CD8-positive, alpha-beta memory T cell (primary cell): ENCODE results near the gene GNPTAB. TPM values are rescaled to one million over a fixed set of nuclear protein-coding genes. Genes with fewer than 3 reads are reported as not detected.

ENCODE experiments used
- CTCF ChIA-PET: fragments of 350-600 bp; sonication (Branson Sonifier 250); formaldehyde crosslinking; loops from one replicate; lab custom pipeline; 2021; ENCODE audit warnings: antibody characterized with exemption; lab: Charles Lee
- POLR2A ChIA-PET: fragments of 350-600 bp; sonication (Branson Sonifier 250); formaldehyde crosslinking; loops from one replicate; lab custom pipeline; 2021; ENCODE audit warnings: antibody characterized with exemption; lab: Charles Lee
- DNase-seq, 5 donors: peaks; one replicate each; pipeline versions ENCODE4 v3.0.0 to v3.0.0-alpha.2; 2020 to 2022; ENCODE audit warnings: mixed read lengths in 1 of 5
- H3K27ac ChIP-seq: one replicate; pipeline ENCODE4 v1.7.0; 2013; ENCODE audit warnings: low read depth, mild to moderate bottlenecking, low read length, moderate library complexity
- H3K27me3 ChIP-seq: 2 replicates; pipeline ENCODE4 v1.7.0; 2013; ENCODE audit warnings: low read length, mild to moderate bottlenecking; ENCODE audit not compliant: insufficient read depth, poor library complexity, severe bottlenecking
- H3K36me3 ChIP-seq: 2 replicates; pipeline ENCODE4 v1.7.0; 2013; ENCODE audit warnings: mild to moderate bottlenecking, low read length, moderate library complexity; ENCODE audit not compliant: insufficient read depth
- H3K4me1 ChIP-seq: 2 replicates; pipeline ENCODE4 v1.7.0; 2013; ENCODE audit warnings: mild to moderate bottlenecking, low read length, moderate library complexity; ENCODE audit not compliant: insufficient read depth
- H3K4me3 ChIP-seq: 2 replicates; pipeline ENCODE4 v1.7.0; 2013; ENCODE audit warnings: mild to moderate bottlenecking, low read length
- H3K9me3 ChIP-seq: 2 replicates; pipeline ENCODE4 v1.7.0; 2013; ENCODE audit warnings: mild to moderate bottlenecking, low read length
- H3K27ac Mint-ChIP-seq, 8 donors: one replicate each; pipeline ENCODE4 v1.8.0; 2020 to 2021; ENCODE audit warnings: mixed read lengths in 8 of 8, mild to moderate bottlenecking in 6 of 8, inconsistent platforms in 3 of 8, moderate library complexity in 3 of 8
- H3K27me3 Mint-ChIP-seq, 2 donors: one replicate each; pipeline ENCODE4 v1.8.0; 2020 to 2021; ENCODE audit warnings: mixed read lengths in 2 of 2, mild to moderate bottlenecking in 1 of 2, moderate library complexity in 1 of 2
- H3K36me3 Mint-ChIP-seq, 3 donors: one replicate each; pipeline ENCODE4 v1.8.0; 2020 to 2021; ENCODE audit warnings: mixed read lengths in 3 of 3, inconsistent platforms in 1 of 3, mild to moderate bottlenecking in 1 of 3
- H3K4me1 Mint-ChIP-seq, 3 donors: one replicate each; pipeline ENCODE4 v1.8.0; 2020 to 2021; ENCODE audit warnings: mixed read lengths in 3 of 3, inconsistent platforms in 1 of 3, mild to moderate bottlenecking in 1 of 3
- H3K4me3 Mint-ChIP-seq, 7 donors: one replicate each; pipeline ENCODE4 v1.8.0; 2020 to 2021; ENCODE audit warnings: mixed read lengths in 7 of 7, mild to moderate bottlenecking in 6 of 7, moderate library complexity in 4 of 7, inconsistent platforms in 2 of 7
- H3K9me3 Mint-ChIP-seq, 5 donors: one replicate each; pipeline ENCODE4 v1.8.0; 2020 to 2022; ENCODE audit warnings: mixed read lengths in 5 of 5, mild to moderate bottlenecking in 3 of 5, moderate library complexity in 2 of 5, inconsistent platforms in 1 of 5
- polyA plus RNA-seq: library from polyadenylated mRNA; unstranded; fragments of 300-500 nt; fragmentation: Illumina TruSeq; gene quantifications from one replicate; pipeline ENCODE4 v1.2.3, GENCODE V29; 2021
- total RNA-seq, 2 experiments: library from RNA; stranded (reverse); gene quantifications; one replicate each; pipeline ENCODE4 v1.2.3, GENCODE V29; 2021

GNPTAB gene
- total and polyA plus RNA-seq, 3 experiments from 2014 or later, result 49.7 to 64.7 (median 62.1) TPM

DNA sequence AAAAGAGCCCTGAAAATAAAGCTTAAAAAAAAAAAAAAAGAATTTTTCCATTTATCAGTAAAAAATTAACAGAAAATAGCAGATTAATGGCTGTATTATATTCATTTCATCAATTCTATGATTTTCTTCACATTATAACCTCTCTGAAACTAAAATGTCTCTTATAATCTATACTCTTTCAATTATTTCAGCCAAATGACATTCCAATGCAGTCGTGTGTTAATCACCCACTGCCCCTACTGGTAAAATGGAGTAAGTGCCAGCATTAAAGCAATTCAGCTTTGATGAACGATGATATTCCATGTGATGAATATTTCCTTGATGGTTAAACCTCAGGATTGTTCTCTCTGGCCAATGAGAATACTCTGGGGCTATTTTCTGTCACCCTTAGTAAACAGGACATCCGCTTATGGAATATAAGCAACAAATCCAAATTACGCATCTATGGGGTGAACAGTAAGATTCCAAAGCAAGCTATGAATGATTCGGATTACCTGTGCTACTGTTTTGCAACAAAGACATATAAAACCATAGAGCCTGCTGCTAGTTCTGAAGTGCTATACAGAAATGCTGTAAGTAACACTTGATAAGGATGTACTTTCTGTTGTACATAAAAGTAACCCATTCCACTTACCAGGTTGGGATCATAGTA is 71.2 kb downstream of the GNPTAB start:
- H3K4me3 Mint-ChIP-seq, result no peak overlapping the region
- Histone ChIP-seq H3K27me3 (no peaks in the 10 kb centered on the region), H3K27ac (no peak overlapping the region), H3K36me3 (peaks cover 14% of the 10 kb centered on the region), H3K4me3 (no peak overlapping the region), H3K4me1 (no peaks in the 10 kb centered on the region), H3K9me3 (no peaks in the 10 kb centered on the region)
- peak in 2 of 5 donors; percentile 17 to 22 for DNase-seq
- no peak overlapping the region for H3K27ac Mint-ChIP-seq
- ChIA-PET CTCF (interaction anchor here (0.7 to 3.1 kb wide), 14 partner anchors 10 to 348 kb away, joined by 3 to 13 read pairs (median 4); partner anchors contain the start of gene GNPTAB), POLR2A (interaction anchor here (0.6 to 0.8 kb wide), 5 partner anchors 12 to 422 kb away, joined by 3 to 6 read pairs (median 3); no protein-coding TSS in a partner anchor)
- H3K27me3 Mint-ChIP-seq, result no peaks in the 10 kb centered on the region
- peaks cover 0 to 5% (median 0%) of the 10 kb centered on the region in 3 donors for H3K4me1 Mint-ChIP-seq
- H3K9me3 Mint-ChIP-seq, result no peaks in the 10 kb centered on the region
- H3K36me3 Mint-ChIP-seq, result peaks cover 8 to 71% (median 20%) of the 10 kb centered on the region in 3 donors

DNA sequence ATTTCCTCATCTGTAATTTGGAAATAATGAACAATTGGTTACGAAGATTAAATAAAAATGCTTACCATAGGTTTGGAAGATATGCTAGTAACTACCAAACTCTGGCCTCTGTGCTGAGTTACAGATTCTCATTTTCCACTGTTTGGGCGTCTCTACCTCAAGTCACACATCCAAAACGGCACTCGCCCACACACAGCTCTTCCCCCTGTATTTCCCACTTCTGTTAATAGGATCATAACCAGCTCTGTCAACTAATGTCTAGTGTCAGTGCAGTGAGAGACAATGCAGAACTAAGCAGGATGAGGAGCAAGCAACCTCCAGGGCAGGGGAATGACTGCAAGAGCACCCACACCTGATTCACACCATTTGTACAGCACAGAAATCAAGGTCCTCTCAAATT is 80.6 kb downstream of the GNPTAB start:
- Mint-ChIP-seq H3K36me3 (peaks cover 5 to 85% (median 29%) of the 10 kb centered on the region in 3 donors), H3K4me1 (no peaks in the 10 kb centered on the region), H3K4me3 (no peak overlapping the region), H3K27ac (peak overlapping the region in 4 of 8 donors; percentile 14 to 47 (median 27)), H3K27me3 (no peaks in the 10 kb centered on the region), H3K9me3 (no peaks in the 10 kb centered on the region)
- no peak for DNase-seq
- Histone ChIP-seq H3K27me3 (no peaks in the 10 kb centered on the region), H3K9me3 (no peaks in the 10 kb centered on the region), H3K36me3 (peaks cover 10% of the 10 kb centered on the region), H3K4me3 (no peak overlapping the region), H3K4me1 (no peaks in the 10 kb centered on the region), H3K27ac (no peak overlapping the region)
- ChIA-PET POLR2A (no interaction called here), CTCF (no interaction called here)

DNA sequence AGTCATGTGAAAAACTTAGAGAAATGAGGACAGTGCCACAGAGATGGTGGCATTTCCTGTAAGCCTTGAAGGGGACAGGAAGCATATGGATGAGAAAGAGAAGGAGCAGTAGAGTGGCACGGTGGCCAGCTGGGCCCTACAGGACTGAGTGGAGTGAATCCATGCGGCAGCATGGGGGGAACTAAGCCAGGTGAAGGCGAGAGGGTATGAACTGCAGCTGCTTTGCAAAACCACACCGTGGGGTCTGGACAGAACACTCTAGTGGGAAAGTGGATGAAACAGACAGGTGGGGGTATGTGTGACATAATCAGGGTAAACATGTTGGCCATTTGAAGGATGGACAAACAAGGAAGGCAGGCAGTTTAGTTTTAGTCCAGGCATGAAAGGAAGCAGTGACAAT is 81.1 kb downstream of the GNPTAB start:
- no peak overlapping the region for H3K4me3 Mint-ChIP-seq
- no peaks in the 10 kb centered on the region for H3K27me3 ChIP-seq
- ChIA-PET CTCF (no interaction called here), POLR2A (no interaction called here)
- no peaks in the 10 kb centered on the region for H3K27me3 Mint-ChIP-seq
- H3K36me3 ChIP-seq, result peaks cover 10% of the 10 kb centered on the region
- peak overlapping the region in 4 of 8 donors; percentile 26 to 75 (median 54) for H3K27ac Mint-ChIP-seq
- no peak overlapping the region for H3K27ac ChIP-seq
- H3K36me3 Mint-ChIP-seq, result peaks cover 5 to 85% (median 34%) of the 10 kb centered on the region in 3 donors
- no peak overlapping the region for H3K4me3 ChIP-seq
- H3K4me1 Mint-ChIP-seq, result peaks cover 0 to 4% (median 3%) of the 10 kb centered on the region in 3 donors
- H3K9me3 Mint-ChIP-seq, result no peaks in the 10 kb centered on the region
- no peaks in the 10 kb centered on the region for H3K9me3 ChIP-seq
- no peak for DNase-seq
- no peaks in the 10 kb centered on the region for H3K4me1 ChIP-seq

DNA sequence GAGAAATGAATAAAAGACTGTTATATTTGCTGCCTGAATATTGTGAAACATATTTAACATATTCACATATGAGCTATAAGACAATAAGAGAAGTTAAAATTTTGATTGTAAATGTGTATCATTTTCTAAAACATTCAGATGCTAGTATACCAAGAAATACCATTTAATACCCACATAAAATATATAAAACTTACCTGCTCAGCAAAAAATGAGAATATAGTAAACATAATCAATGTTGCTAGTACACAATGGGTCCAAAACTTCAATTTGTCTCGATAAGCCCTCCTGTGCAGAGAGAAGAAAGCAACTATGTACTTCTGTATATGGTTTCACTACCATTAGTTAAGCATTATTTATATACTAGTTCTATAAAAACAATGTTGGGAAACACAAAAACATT is 81.9 kb downstream of the GNPTAB start:
- Mint-ChIP-seq H3K27me3 (no peaks in the 10 kb centered on the region), H3K27ac (peak overlapping the region in 1 of 8 donors; percentile 33), H3K4me3 (no peak overlapping the region), H3K36me3 (peaks cover 5 to 86% (median 37%) of the 10 kb centered on the region in 3 donors), H3K9me3 (no peaks in the 10 kb centered on the region), H3K4me1 (peaks cover 4 to 12% (median 11%) of the 10 kb centered on the region in 3 donors)
- DNase-seq, result no peak
- peaks cover 10% of the 10 kb centered on the region for H3K36me3 ChIP-seq
- no peak overlapping the region for H3K27ac ChIP-seq
- no peaks in the 10 kb centered on the region for H3K27me3 ChIP-seq
- no peaks in the 10 kb centered on the region for H3K9me3 ChIP-seq
- H3K4me3 ChIP-seq, result no peak overlapping the region
- CTCF ChIA-PET, result no interaction called here
- H3K4me1 ChIP-seq, result no peaks in the 10 kb centered on the region
- POLR2A ChIA-PET, result no interaction called here

DNA sequence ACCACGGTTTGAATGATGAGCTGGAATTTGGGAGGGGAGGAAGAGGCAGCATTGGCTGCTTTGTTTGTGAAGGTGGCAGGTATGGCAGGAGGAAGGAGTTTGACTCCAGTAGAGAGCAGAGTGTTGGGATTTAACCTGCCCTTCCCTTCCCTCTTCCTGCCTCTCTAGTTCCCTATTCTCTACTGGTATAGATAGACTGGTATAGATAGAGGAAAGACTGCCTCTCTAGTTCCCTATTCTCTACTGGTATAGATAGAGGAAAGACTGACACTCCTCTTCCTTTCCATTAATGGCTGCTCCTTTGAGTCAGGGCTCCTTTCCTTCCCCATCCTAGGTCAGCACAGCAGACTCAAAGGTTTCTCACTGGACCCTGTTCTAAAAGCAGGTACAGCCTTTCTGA is 83.1 kb downstream of the GNPTAB start:
- peaks cover 5 to 88% (median 43%) of the 10 kb centered on the region in 3 donors for H3K36me3 Mint-ChIP-seq
- CTCF ChIA-PET, result no interaction called here
- H3K27ac Mint-ChIP-seq, result peak overlapping the region in 2 of 8 donors; percentile 38 to 62

DNA sequence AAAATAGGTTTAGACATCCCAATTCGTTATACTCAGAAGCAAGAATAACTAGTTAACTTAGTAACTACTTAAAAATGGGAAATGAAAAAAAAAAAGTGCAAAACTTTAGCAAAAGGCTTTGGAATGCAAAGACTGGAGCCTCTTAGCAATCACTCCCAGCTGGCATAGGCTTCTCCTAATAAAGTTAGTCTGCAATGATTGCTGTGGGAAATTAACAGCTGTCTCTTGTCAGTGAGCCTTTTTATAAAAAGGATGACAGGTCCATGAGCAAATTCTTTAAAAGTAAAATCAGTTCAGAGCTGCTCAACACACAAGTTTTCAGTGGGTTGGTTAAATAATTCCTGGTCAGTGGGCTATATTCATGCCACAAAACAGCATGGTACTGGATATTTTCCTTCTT is 84.1 kb downstream of the GNPTAB start:
- Mint-ChIP-seq H3K36me3 (peaks cover 5 to 79% (median 43%) of the 10 kb centered on the region in 3 donors), H3K4me3 (no peak overlapping the region), H3K4me1 (peaks cover 18 to 24% (median 24%) of the 10 kb centered on the region in 3 donors), H3K27me3 (no peaks in the 10 kb centered on the region), H3K9me3 (no peaks in the 10 kb centered on the region), H3K27ac (peak overlapping the region in 3 of 8 donors; percentile 27 to 64 (median 62))
- POLR2A ChIA-PET, result no interaction called here
- H3K27ac ChIP-seq, result no peak overlapping the region
- H3K27me3 ChIP-seq, result no peaks in the 10 kb centered on the region
- no peaks in the 10 kb centered on the region for H3K9me3 ChIP-seq
- peaks cover 10% of the 10 kb centered on the region for H3K36me3 ChIP-seq
- no peaks in the 10 kb centered on the region for H3K4me1 ChIP-seq
- DNase-seq, result no peak
- CTCF ChIA-PET, result interaction anchor here (0.7 to 1.6 kb wide), 2 partner anchors 11 to 27 kb away, joined by 3 to 5 read pairs; no protein-coding TSS in a partner anchor
- H3K4me3 ChIP-seq, result no peak overlapping the region

More for the DNA sequence above, 83.1 kb downstream of the GNPTAB start:
- Histone ChIP-seq H3K9me3 (no peaks in the 10 kb centered on the region), H3K27ac (no peak overlapping the region), H3K36me3 (peaks cover 10% of the 10 kb centered on the region), H3K4me1 (no peaks in the 10 kb centered on the region), H3K4me3 (no peak overlapping the region), H3K27me3 (no peaks in the 10 kb centered on the region)
- DNase-seq, result no peak
- Mint-ChIP-seq H3K9me3 (no peaks in the 10 kb centered on the region), H3K27me3 (no peaks in the 10 kb centered on the region), H3K4me1 (peaks cover 15 to 24% (median 23%) of the 10 kb centered on the region in 3 donors), H3K4me3 (no peak overlapping the region)
- POLR2A ChIA-PET, result no interaction called here

DNA sequence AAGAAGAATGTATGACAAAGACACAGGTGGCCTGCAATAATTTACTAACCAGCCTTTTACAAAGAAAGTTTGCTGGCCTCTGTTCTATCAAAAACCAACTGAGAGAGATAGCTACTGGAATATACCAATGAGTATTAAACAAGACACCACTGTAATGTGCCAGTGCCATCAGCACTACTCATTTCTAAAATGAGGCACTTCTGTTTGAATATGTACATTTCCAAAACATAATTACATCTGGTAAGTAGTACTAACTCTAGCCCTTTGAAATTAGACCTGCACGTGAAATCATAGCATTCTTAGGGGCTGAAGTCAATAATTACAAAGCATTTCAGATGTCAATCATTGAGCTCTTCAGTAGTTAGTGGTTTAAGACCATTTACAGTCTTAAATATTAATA is 84.6 kb downstream of the GNPTAB start:
- H3K9me3 Mint-ChIP-seq, result no peaks in the 10 kb centered on the region
- no peak overlapping the region for H3K4me3 ChIP-seq
- H3K9me3 ChIP-seq, result no peaks in the 10 kb centered on the region
- H3K27ac ChIP-seq, result no peak overlapping the region
- H3K36me3 Mint-ChIP-seq, result peaks cover 5 to 74% (median 43%) of the 10 kb centered on the region in 3 donors
- peaks cover 10% of the 10 kb centered on the region for H3K36me3 ChIP-seq
- H3K27me3 Mint-ChIP-seq, result no peaks in the 10 kb centered on the region
- no peak overlapping the region for H3K4me3 Mint-ChIP-seq
- H3K27ac Mint-ChIP-seq, result no peak overlapping the region
- DNase-seq, result no peak
- no peaks in the 10 kb centered on the region for H3K4me1 ChIP-seq
- no peaks in the 10 kb centered on the region for H3K27me3 ChIP-seq
- peaks cover 18 to 24% (median 24%) of the 10 kb centered on the region in 3 donors for H3K4me1 Mint-ChIP-seq
- POLR2A ChIA-PET, result interaction anchor here (0.5 kb wide), 1 partner anchor 70 kb away, joined by 9 read pairs; no protein-coding TSS in a partner anchor
- CTCF ChIA-PET, result interaction anchor here (1.6 kb wide), 1 partner anchor 11 kb away, joined by 5 read pairs; no protein-coding TSS in a partner anchor

DNA sequence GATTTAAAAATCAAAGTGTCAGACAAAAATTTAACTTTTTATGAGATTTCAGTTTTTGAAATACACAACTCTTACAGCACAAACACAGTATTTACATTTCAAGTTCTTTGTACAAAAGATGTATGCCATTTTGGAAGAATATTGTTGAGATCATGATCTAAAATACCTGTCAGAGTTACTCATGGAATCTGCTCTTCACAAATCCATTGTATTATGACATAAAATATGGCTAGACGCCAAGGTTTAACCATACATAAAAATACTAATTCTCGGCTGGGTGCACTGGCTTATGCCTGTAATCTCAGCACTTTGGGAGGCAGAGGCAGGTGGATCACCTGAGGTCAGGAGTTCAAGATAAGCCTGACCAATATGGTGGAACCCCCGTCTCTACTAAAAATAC is 85.3 kb downstream of the GNPTAB start:
- Mint-ChIP-seq H3K27me3 (no peaks in the 10 kb centered on the region), H3K9me3 (no peaks in the 10 kb centered on the region), H3K4me1 (peaks cover 18 to 24% (median 24%) of the 10 kb centered on the region in 3 donors), H3K27ac (peak overlapping the region in 3 of 8 donors; percentile 59 to 77 (median 76)), H3K4me3 (no peak overlapping the region), H3K36me3 (peaks cover 5 to 67% (median 41%) of the 10 kb centered on the region in 3 donors)
- H3K4me1 ChIP-seq, result no peaks in the 10 kb centered on the region
- H3K27me3 ChIP-seq, result no peaks in the 10 kb centered on the region
- H3K36me3 ChIP-seq, result peaks cover 10% of the 10 kb centered on the region
- ChIA-PET POLR2A (interaction anchor here (0.6 kb wide), 1 partner anchor 13 kb away, joined by 3 read pairs; no protein-coding TSS in a partner anchor), CTCF (no interaction called here)
- DNase-seq, result no peak
- H3K4me3 ChIP-seq, result no peak overlapping the region
- no peak overlapping the region for H3K27ac ChIP-seq
- no peaks in the 10 kb centered on the region for H3K9me3 ChIP-seq
